DMS153 (cell line): ENCODE results near the gene HEATR5B.
"Not testable (repeated sequence)": the region's sequence is repeated elsewhere in the genome, so short reads cannot be mapped to it uniquely, and the experiment has no call there.

ENCODE experiments used
- DNase-seq: peaks from one replicate; lab custom pipeline; 2025; lab: John Stamatoyannopoulos, UW

HEATR5B gene

GRCh38 chr2:37061776-37062175 lies 22.4 kb downstream of the HEATR5B start:
- DNase-seq: no peak

GRCh38 chr2:37061013-37061711 lies 23.0 kb downstream of the HEATR5B start:
- no peak for DNase-seq

- no peak for DNase-seq
Measured at GRCh38 chr2:37060446-37060845, 23.7 kb downstream of the HEATR5B start.

GRCh38 chr2:37059841-37060240 lies 24.3 kb downstream of the HEATR5B start:
- DNase-seq: no peak

GRCh38 chr2:37052600-37053332 lies 31.4 kb downstream of the HEATR5B start:
- DNase-seq: no peak

GRCh38 chr2:37039580-37039979 lies 44.6 kb downstream of the HEATR5B start:
- no peak for DNase-seq

- DNase-seq: no peak
Measured at GRCh38 chr2:37037771-37038170, 46.4 kb downstream of the HEATR5B start.

- no peak for DNase-seq
Measured at GRCh38 chr2:37029758-37030157, 54.4 kb downstream of the HEATR5B start.

- DNase-seq: no peak
Measured at GRCh38 chr2:37026050-37026449, 58.1 kb downstream of the HEATR5B start.

- no peak for DNase-seq
Measured at GRCh38 chr2:37020887-37021796, 63.0 kb downstream of the HEATR5B start.

GRCh38 chr2:37020212-37020886 lies 63.8 kb downstream of the HEATR5B start:
- no peak for DNase-seq

GRCh38 chr2:37013315-37013641 lies 70.9 kb downstream of the HEATR5B start:
- no peak for DNase-seq

- DNase-seq: no peak
Measured at GRCh38 chr2:37011130-37011529, 73.0 kb downstream of the HEATR5B start.

GRCh38 chr2:37005118-37005868 lies 78.9 kb downstream of the HEATR5B start:
- DNase-seq: peak; percentile 10

GRCh38 chr2:37000988-37001556 lies 83.1 kb downstream of the HEATR5B start:
- no peak for DNase-seq

GRCh38 chr2:37000318-37000717 lies 83.9 kb downstream of the HEATR5B start:
- no peak for DNase-seq

- not testable (repeated sequence) for DNase-seq
Measured at GRCh38 chr2:36999416-36999815, 84.8 kb downstream of the HEATR5B start.

- DNase-seq: no peak
Measured at GRCh38 chr2:36993841-36994620, 90.1 kb downstream of the HEATR5B start.

GRCh38 chr2:36988008-36988407 lies 96.2 kb downstream of the HEATR5B start:
- DNase-seq: no peak

GRCh38 chr2:36982467-36982866 lies 101.7 kb downstream of the HEATR5B start:
- no peak for DNase-seq
